Thoracic aorta (tissue), 2 donors: ENCODE results near the gene WDR64. TPM values are rescaled to one million over a fixed set of nuclear protein-coding genes. Genes with fewer than 3 reads are reported as not detected.

ENCODE experiments used
- ATAC-seq: fragments of 150-250 bp; one replicate; pipeline ENCODE4 v1.8.0; 2017; ENCODE audit warnings: low read depth; ENCODE audit not compliant: insufficient number of reproducible peaks, low FRiP score
- DNase-seq: peaks from one replicate; pipeline ENCODE4 v3.0.0-alpha.2; 2020; ENCODE audit warnings: low spot score
- H3K27ac ChIP-seq, 2 donors: fragments of 200-600 bp; sonication (generic); 1 replicate in 1 of 2; 2 replicates in 1 of 2; pipeline ENCODE4 v1.5.1; 2016; ENCODE audit warnings: mild to moderate bottlenecking in 2 of 2, moderate library complexity in 2 of 2
- H3K27me3 ChIP-seq: fragments of 200-600 bp; sonication (generic); replicated peaks from 2 replicates; pipeline ENCODE4 v1.6.0; 2016; ENCODE audit warnings: mild to moderate bottlenecking; ENCODE audit not compliant: insufficient read depth
- H3K36me3 ChIP-seq: fragments of 200-600 bp; sonication (generic); one replicate; pipeline ENCODE4 v1.5.1; 2016
- H3K4me1 ChIP-seq, 2 donors: fragments of 200-600 bp; sonication (generic); 1 replicate in 1 of 2; 2 replicates in 1 of 2; pipeline versions ENCODE4 v1.5.1 to v1.6.0; 2016; ENCODE audit warnings: low read depth in 2 of 2, mild to moderate bottlenecking in 1 of 2; ENCODE audit not compliant: control insufficient read depth in 1 of 2
- H3K4me3 ChIP-seq: fragments of 200-600 bp; sonication (generic); 2 replicates; pipeline ENCODE4 v1.5.1; 2016; ENCODE audit warnings: mild to moderate bottlenecking
- H3K9me3 ChIP-seq: fragments of 200-600 bp; sonication (generic); 2 replicates; pipeline ENCODE4 v1.5.1; 2016
- total RNA-seq, 2 donors: library from RNA; depleted of rRNA; stranded (reverse); fragments of >200 nt; gene quantifications; one replicate each; pipeline versions ENCODE4 v1.1.0 to v1.2.3, GENCODE V29; 2016
- TF ChIP-seq, protein P1 (sequence below): fragments of 200-600 bp; sonication (generic); IDR thresholded peaks from one replicate; pipeline ENCODE4 v1.5.1; 2019; ENCODE audit warnings: antibody characterized with exemption

The WDR64 gene
- total RNA-seq, 2 donors from 2014 or later, result not detected

DNA sequence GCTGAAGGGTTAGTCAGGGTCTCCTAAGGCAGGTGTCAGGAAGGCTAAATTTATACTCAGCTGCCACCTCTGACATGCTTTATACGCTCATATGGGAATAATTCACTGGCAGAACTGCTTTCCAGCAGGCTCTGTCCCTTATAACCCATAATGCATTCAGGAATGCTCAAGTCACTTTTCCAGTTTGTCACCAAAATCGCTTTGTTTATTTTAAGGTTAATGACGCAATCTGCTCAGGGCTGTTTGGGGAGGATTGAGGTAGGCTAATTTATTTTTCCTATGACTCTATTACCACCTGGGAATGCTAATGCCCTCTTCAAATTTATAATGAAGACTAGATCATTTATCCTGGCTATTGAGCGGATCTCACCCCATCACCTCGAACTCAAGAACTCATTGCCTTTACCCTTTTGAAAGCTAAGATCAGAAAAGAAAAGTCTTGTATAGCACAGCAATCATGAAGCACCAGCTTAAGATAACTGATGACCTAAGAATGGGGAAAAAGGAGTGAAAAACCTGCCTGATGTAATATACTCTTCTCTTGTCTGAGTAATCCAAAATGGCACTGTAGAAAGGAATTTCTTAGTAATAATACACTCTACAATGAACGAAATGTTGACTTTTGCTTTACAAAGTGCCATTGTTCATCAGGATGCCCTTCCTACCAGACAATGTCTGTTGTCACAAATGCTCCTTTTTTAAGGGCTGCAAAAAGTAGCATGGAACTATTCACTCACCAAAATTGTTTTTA lies 98.0 kb downstream of the WDR64 start:
- Histone ChIP-seq H3K4me3 (peak overlapping the region; percentile 69), H3K36me3 (no peaks in the 10 kb centered on the region), H3K9me3 (no peaks in the 10 kb centered on the region), H3K27me3 (no peaks in the 10 kb centered on the region), H3K4me1 (peaks cover 3 to 25% of the 10 kb centered on the region in 2 donors), H3K27ac (peak overlapping the region; percentile 44 to 46)
- DNase-seq (no peak), ATAC-seq (peak; percentile 47)
- TF ChIP-seq, protein P1, sequence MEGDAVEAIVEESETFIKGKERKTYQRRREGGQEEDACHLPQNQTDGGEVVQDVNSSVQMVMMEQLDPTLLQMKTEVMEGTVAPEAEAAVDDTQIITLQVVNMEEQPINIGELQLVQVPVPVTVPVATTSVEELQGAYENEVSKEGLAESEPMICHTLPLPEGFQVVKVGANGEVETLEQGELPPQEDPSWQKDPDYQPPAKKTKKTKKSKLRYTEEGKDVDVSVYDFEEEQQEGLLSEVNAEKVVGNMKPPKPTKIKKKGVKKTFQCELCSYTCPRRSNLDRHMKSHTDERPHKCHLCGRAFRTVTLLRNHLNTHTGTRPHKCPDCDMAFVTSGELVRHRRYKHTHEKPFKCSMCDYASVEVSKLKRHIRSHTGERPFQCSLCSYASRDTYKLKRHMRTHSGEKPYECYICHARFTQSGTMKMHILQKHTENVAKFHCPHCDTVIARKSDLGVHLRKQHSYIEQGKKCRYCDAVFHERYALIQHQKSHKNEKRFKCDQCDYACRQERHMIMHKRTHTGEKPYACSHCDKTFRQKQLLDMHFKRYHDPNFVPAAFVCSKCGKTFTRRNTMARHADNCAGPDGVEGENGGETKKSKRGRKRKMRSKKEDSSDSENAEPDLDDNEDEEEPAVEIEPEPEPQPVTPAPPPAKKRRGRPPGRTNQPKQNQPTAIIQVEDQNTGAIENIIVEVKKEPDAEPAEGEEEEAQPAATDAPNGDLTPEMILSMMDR, result no peak

DNA sequence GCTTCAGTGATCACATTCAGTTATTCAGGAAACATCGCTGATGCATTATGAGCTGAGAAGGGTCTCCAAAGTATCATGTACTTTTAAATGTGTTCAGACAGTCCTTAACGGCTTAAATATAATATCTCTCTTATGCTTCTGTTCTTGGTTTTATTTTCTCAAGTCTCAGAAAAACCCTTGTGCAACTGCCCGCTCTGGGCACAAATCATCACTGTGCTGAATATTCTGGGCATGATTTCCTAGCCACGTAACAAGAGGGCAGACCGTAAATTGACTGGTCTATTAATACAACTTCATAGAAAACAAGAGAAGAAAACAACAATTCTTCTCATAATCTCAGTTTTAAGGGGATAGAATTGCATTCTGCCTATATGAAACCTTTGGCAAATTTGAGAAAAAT lies 99.4 kb downstream of the WDR64 start:
- Histone ChIP-seq H3K9me3 (no peaks in the 10 kb centered on the region), H3K27me3 (no peaks in the 10 kb centered on the region), H3K36me3 (no peaks in the 10 kb centered on the region), H3K27ac (peak overlapping the region in 1 of 2 donors; percentile 17), H3K4me1 (peaks cover 3 to 25% of the 10 kb centered on the region in 2 donors), H3K4me3 (no peak overlapping the region)
- TF ChIP-seq, protein P1, result no peak
- ATAC-seq, result peak; percentile 55
- DNase-seq, result no peak

DNA sequence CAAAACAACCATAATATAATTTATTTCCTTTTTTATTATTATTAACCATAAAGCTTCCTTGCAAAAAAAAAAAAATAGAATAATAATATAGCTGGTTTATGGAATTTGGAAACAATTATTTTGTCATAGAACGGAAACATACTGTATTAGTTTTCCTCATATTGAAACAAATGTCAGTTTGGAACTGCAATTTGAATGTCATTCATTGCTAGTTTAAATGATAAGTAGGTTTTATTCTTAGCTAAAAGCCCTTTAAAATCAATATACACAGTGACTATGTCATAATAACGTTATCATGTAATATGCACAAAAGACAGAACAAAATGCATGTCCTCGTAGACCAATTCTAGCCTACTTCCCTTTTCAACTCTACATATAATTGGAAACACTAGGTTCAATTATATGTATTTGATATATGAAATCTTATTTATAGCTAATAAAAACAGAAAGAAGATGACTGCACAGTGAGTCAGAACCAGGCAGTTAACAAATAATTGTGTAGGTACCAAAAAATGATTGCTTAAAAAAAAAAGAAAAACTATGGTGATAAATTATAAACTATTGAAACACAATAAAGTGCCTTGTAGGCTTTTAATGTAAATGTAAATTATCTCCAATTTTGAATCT lies 110.7 kb downstream of the WDR64 start:
- ATAC-seq (no peak), DNase-seq (no peak)
- TF ChIP-seq, protein P1, result no peak
- H3K36me3 ChIP-seq, result no peaks in the 10 kb centered on the region
- H3K27me3 ChIP-seq, result no peaks in the 10 kb centered on the region
- H3K4me3 ChIP-seq, result no peak overlapping the region
- no peak overlapping the region for H3K27ac ChIP-seq
- no peaks in the 10 kb centered on the region for H3K4me1 ChIP-seq
- H3K9me3 ChIP-seq, result no peaks in the 10 kb centered on the region

DNA sequence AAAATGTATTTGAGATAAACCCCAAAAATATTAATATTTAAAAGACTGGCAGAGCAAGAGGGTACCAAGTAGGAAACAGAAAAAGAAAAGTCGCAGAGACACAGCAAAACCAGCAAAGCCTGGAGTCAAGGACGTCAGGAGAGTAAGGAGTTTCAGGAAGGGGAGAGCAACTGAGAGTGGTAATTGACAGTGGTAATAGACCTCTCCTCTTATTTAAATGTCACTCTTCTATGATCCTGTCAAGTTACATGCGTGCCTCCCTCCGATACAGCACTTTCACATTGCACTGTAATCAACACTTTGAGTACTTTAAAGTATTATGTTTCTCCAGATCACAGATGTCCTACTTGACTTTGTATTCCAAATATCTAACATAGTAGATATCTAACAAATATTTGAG lies 113.3 kb downstream of the WDR64 start:
- no peaks in the 10 kb centered on the region for H3K4me1 ChIP-seq
- no peak for ATAC-seq

DNA sequence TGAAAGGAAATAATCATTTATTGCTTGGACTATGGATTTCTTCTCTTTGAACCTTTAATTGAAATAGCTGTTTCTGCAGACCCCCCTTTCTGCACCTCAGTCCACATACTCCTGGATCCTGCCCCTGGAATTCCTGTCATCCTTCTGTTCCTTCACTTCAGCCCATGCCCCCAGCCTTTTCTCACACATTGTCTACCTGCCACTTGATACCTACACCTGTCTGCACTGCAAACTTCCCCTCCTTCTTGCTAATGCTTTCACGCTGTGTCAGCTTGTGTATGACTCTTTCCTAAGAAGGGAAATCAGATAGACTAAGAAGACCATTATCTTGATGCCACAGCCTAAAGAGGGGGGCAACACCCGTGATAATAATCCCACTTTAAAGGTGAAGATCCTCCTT lies 115.7 kb downstream of the WDR64 start:
- Histone ChIP-seq H3K36me3 (no peaks in the 10 kb centered on the region), H3K4me3 (no peak overlapping the region), H3K27me3 (no peaks in the 10 kb centered on the region), H3K9me3 (no peaks in the 10 kb centered on the region), H3K4me1 (no peaks in the 10 kb centered on the region), H3K27ac (no peak overlapping the region)
- TF ChIP-seq, protein P1, result no peak
- no peak for DNase-seq
- ATAC-seq, result no peak

More for the DNA sequence above, 113.3 kb downstream of the WDR64 start:
- H3K9me3 ChIP-seq, result no peaks in the 10 kb centered on the region
- DNase-seq, result no peak
- H3K4me3 ChIP-seq, result no peak overlapping the region
- H3K36me3 ChIP-seq, result no peaks in the 10 kb centered on the region
- TF ChIP-seq, protein P1, result no peak
- H3K27me3 ChIP-seq, result no peaks in the 10 kb centered on the region
- H3K27ac ChIP-seq, result no peak overlapping the region
